ENCODE results near the gene GPR108. TPM values are rescaled to one million over a fixed set of nuclear protein-coding genes. Genes with fewer than 3 reads are reported as not detected.

The GPR108 gene
- total and polyA plus RNA-seq, 2 of the 13 experiments (the other 11 are each of a cell fraction or from before 2014, with no cell fraction given) = 36.4 to 63.0 TPM

DNA sequence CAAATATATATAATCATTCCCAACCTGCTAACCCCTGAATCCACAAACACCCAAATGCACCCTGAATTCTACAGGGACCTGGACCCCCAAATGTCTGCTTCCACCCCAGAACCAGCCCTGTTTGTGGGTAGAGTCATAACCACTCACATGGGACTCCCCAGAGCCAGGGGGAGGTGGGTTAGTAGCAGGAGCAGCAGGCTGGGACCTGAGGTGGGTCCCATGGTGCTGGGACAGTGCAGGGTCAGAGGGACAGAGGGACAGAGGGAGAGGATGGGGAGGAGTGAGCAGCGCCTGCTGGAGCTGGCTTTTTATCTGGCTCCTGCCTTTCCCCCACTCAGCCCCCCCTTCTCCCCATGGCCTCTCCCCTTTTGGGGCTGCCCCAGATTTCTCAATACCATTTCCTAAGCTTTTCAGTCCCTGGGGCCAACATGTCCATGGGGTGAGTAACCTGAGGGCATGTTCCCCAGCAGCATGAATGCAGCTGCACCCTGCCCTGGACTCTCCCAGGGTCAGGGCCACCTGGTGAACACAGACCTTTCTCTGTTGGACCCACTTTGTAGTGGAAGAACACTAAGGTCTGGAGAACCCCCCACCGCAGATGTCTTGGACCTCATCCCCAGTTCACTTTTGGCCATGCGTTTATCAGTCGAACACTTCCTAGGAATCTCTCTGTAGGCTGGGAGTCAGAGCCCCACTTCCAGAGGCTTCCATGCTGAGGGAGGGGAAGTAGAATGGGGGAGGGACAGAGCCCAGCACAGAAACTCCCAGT, 16.8 kb downstream of the GPR108 start, which contains the start of gene C3:
Gene C3, minus strand, starts transcription at position 282 of the 769 bp plus-strand sequence. Its CDS starts 61 bp downstream, at position 221.
- FAIRE-seq (peak; percentile 88), ATAC-seq (peak; percentile 74), DNase-seq (ENCODE audit: low spot score) (peak; percentile 96)
- Histone ChIP-seq H3K36me3 (replicated peaks in 1 of 2; ENCODE audit: control insufficient read depth in 1 of 2, insufficient read depth in 2 of 2, low read length in 2 of 2) (peaks cover 18 to 26% of the 10 kb centered on the region in 2 experiments), H3K27me3 (ENCODE audit: control insufficient read depth in 1 of 2, insufficient read depth in 2 of 2, low read length in 2 of 2) (peaks cover 0 to 7% of the 10 kb centered on the region in 2 experiments; a peak in 1 of 5 replicates), H3K9ac (ENCODE audit: insufficient read depth, low read depth, low read length) (peak within 1 kb of the TSS; percentile 94), H3K4me1 (ENCODE audit: insufficient read depth, low read length) (peaks cover 76% of the 10 kb centered on the region), H3K79me2 (ENCODE audit: insufficient read depth, low read length) (peaks cover 27% of the 10 kb centered on the region), H3K9me3 (ENCODE audit: low read length) (no peaks in the 10 kb centered on the region), H4K20me1 (ENCODE audit: insufficient read depth, low read length) (peaks cover 44% of the 10 kb centered on the region), H3K4me2 (ENCODE audit: low read depth, low read length) (peak within 1 kb of the TSS; percentile 79), H3K27ac (ENCODE audit: extremely low read length, insufficient read depth, low read length) (peak within 1 kb of the TSS; percentile 90), H3K4me3 (replicated peaks in 1 of 3; ENCODE audit: insufficient read depth in 1 of 3, low read depth in 2 of 3, low read length in 3 of 3) (peak within 1 kb of the TSS; percentile 70 to 100 (median 89)), H2AFZ (ENCODE audit: low read length) (no peak within 1 kb of the TSS)
- in situ Hi-C loops (cut with HindIII; ENCODE audit: extremely low pct_ligation_motif_present, low pct_unique_long_range_greater_than_20kb) (no loop called here), intact Hi-C loops (cut with micrococcal nuclease; ENCODE audit: unreplicated experiment) (loop anchor here (1.0 to 2.0 kb wide), 3 partner anchors 10 to 33 kb away; partner anchors contain the start of gene GPR108)
- POLR2A ChIA-PET = interaction anchor here (0.6 to 8.0 kb wide), 26 partner anchors 9 to 1200 kb away, joined by 3 to 278 read pairs (median 5); partner anchors contain the start of genes ALKBH7, GPR108 and SNAPC2
- no TSS peak for BruUV-seq (replicated peaks)
- 0% methylated on average over 3 of the region's 4 CpGs for WGBS (ENCODE audit: low lambda C conversion rate)
- CTCF ChIA-PET (ENCODE audit: low intra/inter-chr PET ratio, low total read pairs) = interaction anchor here (0.6 kb wide), 1 partner anchor 235 kb away, joined by 5 read pairs; no protein-coding TSS in a partner anchor
- TF ChIP-seq CENPT (CRISPR knock-in tag; IDR thresholded peaks at IDR 0.05; ENCODE audit: low read depth) (peak; percentile 23; the same call in 1 of the 2 replicates), MTA1 (CRISPR knock-in tag; IDR thresholded peaks at IDR 0.05; ENCODE audit: borderline replicate concordance) (peak; percentile 98), ZNF879 (CRISPR knock-in tag; IDR thresholded peaks at IDR 0.05) (no peak), ELF3 (CRISPR knock-in tag; IDR thresholded peaks at IDR 0.05) (peak; percentile 73; the same call in 1 of the 2 replicates), TARDBP (CRISPR knock-in tag; IDR thresholded peaks at IDR 0.05) (peak; percentile 96), ZNF549 (CRISPR knock-in tag; IDR thresholded peaks at IDR 0.05) (no peak), TRIM24 (CRISPR knock-in tag; IDR thresholded peaks at IDR 0.05) (peak; percentile 90), SRSF4 (IDR thresholded peaks at IDR 0.05; ENCODE audit: low read depth, low read length, poor library complexity, severe bottlenecking) (no peak), RFX5 (IDR thresholded peaks at IDR 0.05; ENCODE audit: low read depth, low read length) (no peak)
- TF ChIP-seq, protein P1, sequence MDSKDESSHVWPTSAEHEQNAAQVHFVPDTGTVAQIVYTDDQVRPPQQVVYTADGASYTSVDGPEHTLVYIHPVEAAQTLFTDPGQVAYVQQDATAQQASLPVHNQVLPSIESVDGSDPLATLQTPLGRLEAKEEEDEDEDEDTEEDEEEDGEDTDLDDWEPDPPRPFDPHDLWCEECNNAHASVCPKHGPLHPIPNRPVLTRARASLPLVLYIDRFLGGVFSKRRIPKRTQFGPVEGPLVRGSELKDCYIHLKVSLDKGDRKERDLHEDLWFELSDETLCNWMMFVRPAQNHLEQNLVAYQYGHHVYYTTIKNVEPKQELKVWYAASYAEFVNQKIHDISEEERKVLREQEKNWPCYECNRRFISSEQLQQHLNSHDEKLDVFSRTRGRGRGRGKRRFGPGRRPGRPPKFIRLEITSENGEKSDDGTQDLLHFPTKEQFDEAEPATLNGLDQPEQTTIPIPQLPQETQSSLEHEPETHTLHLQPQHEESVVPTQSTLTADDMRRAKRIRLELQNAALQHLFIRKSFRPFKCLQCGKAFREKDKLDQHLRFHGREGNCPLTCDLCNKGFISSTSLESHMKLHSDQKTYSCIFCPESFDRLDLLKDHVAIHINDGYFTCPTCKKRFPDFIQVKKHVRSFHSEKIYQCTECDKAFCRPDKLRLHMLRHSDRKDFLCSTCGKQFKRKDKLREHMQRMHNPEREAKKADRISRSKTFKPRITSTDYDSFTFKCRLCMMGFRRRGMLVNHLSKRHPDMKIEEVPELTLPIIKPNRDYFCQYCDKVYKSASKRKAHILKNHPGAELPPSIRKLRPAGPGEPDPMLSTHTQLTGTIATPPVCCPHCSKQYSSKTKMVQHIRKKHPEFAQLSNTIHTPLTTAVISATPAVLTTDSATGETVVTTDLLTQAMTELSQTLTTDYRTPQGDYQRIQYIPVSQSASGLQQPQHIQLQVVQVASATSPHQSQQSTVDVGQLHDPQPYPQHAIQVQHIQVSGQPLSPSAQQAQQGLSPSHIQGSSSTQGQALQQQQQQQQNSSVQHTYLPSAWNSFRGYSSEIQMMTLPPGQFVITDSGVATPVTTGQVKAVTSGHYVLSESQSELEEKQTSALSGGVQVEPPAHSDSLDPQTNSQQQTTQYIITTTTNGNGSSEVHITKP (CRISPR knock-in tag; IDR thresholded peaks at IDR 0.05; ENCODE audit: low read depth) = peak; percentile 94
- TF ChIP-seq, protein P2, sequence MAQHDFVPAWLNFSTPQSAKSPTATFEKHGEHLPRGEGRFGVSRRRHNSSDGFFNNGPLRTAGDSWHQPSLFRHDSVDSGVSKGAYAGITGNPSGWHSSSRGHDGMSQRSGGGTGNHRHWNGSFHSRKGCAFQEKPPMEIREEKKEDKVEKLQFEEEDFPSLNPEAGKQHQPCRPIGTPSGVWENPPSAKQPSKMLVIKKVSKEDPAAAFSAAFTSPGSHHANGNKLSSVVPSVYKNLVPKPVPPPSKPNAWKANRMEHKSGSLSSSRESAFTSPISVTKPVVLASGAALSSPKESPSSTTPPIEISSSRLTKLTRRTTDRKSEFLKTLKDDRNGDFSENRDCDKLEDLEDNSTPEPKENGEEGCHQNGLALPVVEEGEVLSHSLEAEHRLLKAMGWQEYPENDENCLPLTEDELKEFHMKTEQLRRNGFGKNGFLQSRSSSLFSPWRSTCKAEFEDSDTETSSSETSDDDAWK (CRISPR knock-in tag; IDR thresholded peaks at IDR 0.05) = no peak
- TF ChIP-seq, protein P3, sequence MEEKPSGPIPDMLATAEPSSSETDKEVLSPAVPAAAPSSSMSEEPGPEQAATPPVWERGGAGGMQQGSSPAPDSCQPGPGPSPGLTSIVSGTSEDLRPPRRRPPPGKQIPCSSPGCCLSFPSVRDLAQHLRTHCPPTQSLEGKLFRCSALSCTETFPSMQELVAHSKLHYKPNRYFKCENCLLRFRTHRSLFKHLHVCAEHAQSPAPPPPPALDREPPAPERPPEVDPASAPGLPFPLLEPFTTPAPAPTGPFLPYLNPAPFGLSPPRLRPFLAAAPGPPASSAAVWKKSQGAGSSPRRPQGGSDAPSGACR (CRISPR knock-in tag; IDR thresholded peaks at IDR 0.05) = no peak
- TF ChIP-seq, protein P4, sequence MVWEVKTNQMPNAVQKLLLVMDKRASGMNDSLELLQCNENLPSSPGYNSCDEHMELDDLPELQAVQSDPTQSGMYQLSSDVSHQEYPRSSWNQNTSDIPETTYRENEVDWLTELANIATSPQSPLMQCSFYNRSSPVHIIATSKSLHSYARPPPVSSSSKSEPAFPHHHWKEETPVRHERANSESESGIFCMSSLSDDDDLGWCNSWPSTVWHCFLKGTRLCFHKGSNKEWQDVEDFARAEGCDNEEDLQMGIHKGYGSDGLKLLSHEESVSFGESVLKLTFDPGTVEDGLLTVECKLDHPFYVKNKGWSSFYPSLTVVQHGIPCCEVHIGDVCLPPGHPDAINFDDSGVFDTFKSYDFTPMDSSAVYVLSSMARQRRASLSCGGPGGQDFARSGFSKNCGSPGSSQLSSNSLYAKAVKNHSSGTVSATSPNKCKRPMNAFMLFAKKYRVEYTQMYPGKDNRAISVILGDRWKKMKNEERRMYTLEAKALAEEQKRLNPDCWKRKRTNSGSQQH (CRISPR knock-in tag; IDR thresholded peaks at IDR 0.05; ENCODE audit: low read depth) = peak; percentile 90
- TF ChIP-seq, protein P5, sequence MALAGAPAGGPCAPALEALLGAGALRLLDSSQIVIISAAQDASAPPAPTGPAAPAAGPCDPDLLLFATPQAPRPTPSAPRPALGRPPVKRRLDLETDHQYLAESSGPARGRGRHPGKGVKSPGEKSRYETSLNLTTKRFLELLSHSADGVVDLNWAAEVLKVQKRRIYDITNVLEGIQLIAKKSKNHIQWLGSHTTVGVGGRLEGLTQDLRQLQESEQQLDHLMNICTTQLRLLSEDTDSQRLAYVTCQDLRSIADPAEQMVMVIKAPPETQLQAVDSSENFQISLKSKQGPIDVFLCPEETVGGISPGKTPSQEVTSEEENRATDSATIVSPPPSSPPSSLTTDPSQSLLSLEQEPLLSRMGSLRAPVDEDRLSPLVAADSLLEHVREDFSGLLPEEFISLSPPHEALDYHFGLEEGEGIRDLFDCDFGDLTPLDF (CRISPR knock-in tag; IDR thresholded peaks at IDR 0.05) = peak; percentile 26; the same call in 1 of the 2 replicates
